ENCODE measurements around the gene COPE.
"Not testable (repeated sequence)": the region's sequence is repeated elsewhere in the genome, so short reads cannot be mapped to it uniquely, and the experiment has no call there.

The COPE gene

DNA sequence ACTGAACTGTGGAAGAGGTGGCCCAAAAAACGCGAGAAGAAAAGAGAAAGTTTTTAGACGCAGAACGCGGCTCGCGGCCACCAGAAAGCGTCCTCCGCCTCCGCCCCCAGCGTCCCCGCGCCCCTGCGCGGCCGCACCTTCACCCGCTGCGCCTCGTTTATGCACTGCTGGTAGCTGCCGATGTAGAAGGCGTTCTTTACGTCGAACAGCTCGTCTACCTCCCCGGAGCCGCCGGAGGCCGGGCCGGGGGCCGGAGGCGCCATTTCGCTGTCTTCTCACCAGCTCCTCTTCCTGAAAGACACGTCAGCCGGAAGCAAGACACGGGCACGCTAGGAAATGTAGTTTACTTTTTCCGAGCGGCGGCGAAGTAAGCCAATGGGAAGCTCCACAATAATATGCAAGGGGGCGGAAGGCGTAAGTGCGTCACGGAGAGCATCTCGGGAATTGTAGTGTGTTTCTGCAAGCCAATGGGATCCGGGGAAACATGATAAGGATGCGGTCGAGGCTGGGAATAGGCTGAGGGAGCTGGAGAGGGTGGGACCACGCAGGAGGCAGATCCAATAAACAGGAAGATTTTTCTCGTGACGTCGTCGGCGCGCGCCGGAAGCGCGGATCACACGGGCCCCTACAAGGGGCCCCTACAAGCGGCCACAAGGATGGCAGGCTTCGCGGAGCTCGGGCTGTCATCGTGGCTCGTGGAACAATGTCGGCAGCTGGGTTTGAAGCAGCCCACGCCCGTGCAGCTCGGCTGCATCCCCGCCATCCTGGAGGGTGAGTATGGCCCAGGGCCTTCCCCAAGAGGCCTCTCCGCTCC, at the start of gene COPE, which contains the start of gene DDX49:
Gene COPE, minus strand, starts transcription at position 302 of the 814 bp plus-strand sequence. Its CDS starts 39 bp downstream, at position 263.
Gene DDX49, plus strand, starts transcription at position 630 of the 814 bp plus-strand sequence. Its CDS starts 27 bp downstream, at position 657.
- DNase-seq: peak; percentile 99

DNA sequence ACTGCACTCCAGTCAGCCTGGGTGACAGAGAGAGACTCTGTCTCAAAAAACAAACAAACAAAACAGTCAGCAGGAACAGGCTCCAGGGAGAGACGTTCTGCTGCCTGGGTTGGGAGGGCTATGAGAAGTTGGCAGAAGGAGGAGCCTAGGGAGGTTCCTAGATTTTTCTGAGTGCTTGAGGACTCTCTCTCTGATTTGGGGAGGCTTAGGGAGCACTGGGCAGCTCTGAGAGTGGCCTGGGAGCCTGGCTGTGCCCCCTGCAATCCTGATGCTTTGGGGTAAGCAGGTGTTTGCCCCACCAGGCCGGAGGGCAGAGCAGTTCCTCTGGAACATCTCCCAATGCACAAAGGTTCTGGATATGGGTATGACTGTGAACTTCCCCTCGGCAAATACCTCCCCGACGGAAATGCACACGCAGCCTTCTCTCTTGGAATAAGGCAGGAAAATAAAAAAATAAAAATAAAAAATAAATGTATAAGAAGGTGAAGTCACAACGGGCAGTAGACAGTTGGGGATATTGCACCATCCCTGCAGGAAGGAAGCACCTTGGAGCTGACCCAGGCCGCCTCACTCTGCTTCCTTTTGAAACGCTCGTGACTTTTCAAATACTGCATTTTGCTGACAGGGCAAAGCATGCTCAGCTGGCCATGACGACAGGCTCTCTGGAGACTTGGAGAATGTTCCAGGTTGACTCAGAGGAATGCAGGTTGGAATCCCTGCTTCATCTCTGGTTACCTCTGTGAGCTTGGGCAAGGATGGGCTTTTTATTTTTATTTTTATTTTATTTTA, 48.4 kb upstream of the COPE start:
- DNase-seq: no peak

DNA sequence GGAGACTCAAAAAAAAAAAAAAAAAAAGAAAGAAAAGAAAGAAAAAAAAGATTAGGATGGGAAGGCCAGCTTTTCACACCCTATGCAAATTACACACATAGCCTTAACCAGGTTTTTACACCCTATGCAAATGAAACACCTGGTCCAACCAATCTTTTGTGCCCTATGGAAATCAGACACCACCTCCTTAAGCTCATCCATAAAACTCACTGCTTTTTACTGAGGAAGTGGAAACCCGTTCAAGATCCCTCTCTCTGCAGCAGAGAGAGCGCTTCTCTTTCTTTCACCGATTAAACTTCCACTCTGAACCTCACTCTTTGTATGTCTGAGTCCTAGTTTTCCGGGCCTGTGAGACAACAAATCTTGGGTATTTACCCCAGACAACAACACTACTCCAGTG, 47.1 kb upstream of the COPE start:
- no peak for DNase-seq

GRCh38 chr19:18964121-18964520, 44.9 kb upstream of the COPE start:
- DNase-seq: no peak

DNA sequence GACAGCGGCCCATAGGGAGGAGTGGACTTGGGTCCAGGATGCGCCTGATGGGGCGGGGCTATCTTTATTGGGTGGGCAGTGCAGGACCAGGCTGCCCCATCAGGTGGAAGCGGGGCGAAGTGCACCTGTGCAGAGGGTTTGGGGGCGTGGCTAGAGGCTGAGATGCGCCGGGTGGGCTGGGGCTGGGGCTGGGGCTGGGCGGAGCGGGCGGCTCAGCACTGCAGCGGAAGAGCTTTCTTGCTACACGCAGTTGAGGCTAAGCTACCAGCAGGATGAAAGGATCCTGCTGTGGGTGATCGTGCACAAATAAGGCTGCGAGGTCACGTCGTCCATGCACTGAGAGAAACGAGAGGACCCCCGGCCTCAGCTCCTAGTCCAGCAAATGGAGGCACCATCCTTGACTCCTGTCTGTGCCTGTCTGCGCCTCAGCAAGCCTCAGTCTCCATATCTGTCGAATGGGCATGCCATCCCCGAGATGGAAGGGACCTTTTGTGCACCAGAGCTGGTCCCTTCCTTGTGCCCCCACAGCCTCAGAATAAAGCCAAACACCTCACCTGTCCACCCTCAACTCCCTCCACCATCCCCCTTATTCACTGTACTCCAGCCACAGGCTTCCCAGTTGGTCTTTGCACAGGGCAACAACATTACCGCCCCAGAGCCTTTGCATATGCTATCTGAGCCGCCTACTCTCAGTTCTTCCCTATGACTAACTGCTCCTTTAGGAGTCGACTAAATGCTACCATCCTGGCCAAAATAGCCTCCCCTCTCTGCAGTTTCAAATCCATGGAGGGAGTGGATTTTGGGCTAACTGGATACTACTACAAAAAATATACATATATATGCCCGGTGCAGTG, 42.8 kb upstream of the COPE start:
- no peak for DNase-seq

GRCh38 chr19:18960370-18960769, 41.2 kb upstream of the COPE start:
- no peak for DNase-seq

DNA sequence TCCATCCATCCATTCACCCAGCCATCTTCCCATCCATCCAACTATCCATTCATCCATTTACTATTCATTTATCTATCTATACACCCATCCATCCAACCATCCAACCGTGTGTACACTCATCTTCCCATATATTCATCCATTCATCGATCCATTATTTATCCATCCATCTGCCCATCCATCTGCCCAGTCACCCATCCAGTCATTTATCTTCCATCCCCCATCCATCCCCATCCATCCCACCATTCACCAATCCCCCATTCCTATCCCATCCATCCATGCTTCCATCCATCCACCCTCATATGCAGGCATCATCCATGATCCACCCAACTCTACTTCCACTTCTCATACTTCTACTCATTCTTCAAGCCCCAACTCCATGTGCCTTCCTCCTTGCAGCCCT, 35.9 kb upstream of the COPE start:
- DNase-seq: no peak

GRCh38 chr19:18954094-18954493, 34.9 kb upstream of the COPE start:
- no peak for DNase-seq

DNA sequence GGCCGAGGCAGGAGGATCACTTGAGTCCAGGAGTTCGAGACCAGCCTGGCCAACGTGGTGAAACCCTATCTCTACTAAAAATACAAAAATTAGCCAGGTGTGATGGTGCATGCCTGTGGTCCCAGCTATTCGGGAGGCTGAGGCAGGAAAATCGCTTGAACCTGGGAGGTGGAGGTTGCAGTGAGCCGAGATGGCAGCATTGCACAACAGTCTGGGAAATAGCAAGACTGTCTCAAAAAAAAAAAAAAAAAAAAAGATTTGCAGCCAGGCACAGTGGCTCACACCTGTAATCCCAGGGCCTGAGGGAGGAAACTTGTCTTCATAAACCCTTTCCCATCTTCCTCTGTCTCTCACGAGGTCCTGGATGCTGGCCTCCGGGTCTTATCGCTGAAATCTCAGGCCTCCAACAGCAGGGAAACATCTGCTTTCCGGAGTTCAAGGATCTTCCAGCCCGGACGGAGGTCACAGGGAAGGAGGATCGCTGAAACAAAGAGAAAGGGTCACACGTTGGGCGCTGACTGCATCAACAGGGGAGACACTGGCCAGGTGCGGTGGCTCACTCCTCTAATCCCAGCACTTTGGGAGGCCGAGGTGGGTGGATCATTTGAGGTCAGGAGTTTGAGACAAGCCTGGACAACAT, 33.3 kb upstream of the COPE start:
- not testable (repeated sequence) for DNase-seq

GRCh38 chr19:18951721-18952281, 32.6 kb upstream of the COPE start:
- DNase-seq: no peak

- no peak for DNase-seq
Observed at GRCh38 chr19:18949858-18950257, 30.7 kb upstream of the COPE start.

DNA sequence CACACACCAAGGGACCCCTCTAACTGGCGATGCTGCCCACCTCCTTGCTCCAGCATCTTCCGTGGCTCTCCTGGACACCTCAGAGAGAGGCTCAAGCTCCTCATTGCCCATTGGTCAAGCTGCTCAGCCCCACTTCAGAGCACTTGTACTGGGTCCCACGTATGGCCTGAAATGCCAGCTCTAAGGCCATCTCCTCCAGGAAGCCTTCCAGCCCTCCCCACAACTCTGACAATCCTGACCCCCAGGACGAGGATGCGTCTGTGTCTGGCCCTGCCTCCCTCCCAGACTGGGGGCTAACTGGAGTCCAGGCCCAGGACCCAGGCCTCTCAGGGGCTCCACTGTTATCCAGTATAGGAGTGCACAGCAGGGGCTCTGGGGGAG, 29.8 kb upstream of the COPE start:
- DNase-seq: no peak

DNA sequence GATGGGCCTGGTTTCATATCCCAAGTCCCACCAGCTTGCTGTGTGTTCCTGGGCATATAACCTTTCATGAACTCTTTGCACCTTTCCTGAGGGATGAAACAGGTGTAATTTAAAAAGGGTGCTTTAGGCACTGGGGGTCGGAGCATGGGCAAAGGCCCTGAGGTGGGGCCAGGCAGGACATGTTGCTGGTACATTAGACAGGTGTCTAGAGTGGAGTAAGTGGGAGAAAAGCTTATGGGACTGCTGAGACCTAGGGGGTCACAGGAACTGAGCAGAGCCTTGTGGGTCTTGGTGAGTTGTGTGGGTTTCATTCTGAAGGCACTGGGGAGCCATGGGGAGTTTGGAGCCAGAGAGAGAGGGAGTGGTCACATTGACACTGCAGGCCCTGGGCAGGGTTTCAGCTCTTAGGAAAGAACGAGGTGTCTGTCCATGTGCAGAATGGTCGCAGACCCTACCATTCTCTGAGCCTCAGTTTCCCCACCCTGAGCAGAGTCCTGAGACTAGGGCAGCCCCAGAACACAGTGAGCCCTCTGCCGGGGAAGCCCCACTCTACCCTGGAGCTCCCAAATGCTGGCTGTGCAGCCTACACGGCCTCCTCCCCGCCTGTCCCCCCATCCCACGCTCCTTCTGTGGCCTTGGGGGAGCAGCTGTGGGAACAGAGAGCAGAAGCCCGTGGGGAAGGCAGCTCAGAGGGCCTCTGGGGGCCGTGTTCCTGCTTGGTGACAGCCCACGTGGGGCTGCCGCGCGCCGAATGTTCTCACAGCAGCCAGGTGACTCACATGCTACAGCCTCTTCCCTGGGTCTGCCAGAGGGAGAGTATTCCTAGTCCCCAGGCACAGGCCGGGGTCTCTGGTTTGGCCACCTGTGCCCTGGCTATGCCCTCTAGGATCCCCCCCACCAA, 29.1 kb upstream of the COPE start:
- no peak for DNase-seq

- DNase-seq: peak; percentile 64
Observed at GRCh38 chr19:18946918-18947317, 27.7 kb upstream of the COPE start.

DNA sequence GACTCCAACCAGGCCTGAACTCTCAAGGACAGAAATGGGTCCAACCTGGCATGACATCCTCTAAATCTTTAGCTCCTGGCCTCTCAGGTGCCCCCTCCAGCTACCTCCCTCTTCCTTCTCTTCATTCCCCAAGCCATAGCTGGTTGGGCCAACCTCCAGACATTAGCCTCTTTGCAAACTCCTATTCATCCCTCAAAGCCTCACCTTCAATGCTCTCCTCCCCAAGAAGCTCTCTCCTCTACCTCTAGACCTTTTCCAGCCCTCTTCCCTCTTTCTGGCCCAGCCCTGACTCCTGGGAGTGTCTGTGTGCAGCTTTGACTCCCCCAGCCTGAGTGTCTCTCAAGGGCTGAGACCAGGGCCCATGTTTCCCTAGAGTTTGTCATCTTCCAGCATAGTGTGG, 27.1 kb upstream of the COPE start:
- DNase-seq: no peak

GRCh38 chr19:18945297-18945696, 26.1 kb upstream of the COPE start:
- no peak for DNase-seq

DNA sequence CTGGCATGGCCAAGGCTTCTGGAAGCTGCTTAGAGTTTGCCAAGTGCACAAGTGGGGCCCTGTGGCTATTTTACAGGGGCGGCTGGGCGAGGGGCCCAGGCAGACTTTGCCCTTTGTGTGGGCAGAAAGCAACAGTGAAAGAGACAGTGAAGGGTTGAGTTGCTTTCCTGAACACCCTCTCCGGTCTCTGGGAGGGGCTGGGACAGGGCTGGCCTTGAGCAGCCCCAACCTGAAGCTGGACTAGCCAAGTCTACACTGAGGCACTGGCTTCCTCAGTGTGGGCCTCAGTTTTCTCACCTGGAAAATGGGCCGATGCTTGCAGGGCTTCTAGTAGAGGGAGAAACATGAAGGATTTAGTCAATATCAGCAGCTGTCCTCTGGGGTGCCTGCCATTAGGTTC, 24.3 kb upstream of the COPE start:
- DNase-seq: no peak

DNA sequence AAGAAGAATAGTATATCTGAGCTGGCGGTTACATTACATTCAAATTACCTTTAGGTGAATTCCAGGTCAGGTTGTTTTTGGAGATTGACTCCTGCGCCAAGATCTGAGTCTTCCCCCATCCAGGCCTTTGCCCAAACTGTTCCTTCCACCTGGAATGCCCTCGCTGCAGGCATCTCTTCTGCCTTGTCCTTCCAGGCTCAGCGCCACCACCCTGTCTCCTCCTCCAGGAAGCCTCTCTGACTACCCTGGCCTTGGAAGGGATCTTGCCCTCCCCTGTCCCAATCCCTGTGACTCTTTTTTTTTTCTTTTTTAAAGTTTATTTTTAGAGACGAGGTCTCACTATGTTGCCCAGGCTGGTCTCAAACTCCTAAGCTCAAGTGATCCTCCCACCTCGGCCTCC, 23.5 kb upstream of the COPE start:
- DNase-seq: no peak

GRCh38 chr19:18941628-18942354, 22.6 kb upstream of the COPE start:
- no peak for DNase-seq
